ENCODE measurements around the gene ZNF705A.
"Not testable (repeated sequence)": the region's sequence is repeated elsewhere in the genome, so short reads cannot be mapped to it uniquely, and the experiment has no call there.

Gene ZNF705A

DNA sequence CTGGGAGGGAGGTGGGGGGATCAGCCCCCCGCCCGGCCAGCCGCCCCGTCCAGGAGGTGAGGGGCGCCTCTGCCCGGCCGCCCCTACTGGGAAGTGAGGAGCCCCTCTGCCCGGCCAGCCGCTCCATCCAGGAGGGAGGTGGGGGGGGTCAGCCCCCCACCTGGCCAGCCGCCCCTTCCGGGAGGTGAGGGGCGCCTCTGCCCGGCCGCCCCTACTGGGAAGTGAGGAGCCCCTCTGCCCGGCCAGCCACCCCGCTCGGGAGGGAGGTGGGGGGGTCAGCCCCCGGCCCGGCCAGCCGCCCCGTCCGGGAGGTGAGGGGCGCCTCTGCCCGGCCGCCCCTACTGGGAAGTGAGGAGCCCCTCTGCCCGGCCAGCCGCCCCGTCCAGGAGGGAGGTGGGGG, 27.4 kb downstream of the ZNF705A start:
- not testable (repeated sequence) for DNase-seq (ENCODE audit: low read depth in 2 of 2)

DNA sequence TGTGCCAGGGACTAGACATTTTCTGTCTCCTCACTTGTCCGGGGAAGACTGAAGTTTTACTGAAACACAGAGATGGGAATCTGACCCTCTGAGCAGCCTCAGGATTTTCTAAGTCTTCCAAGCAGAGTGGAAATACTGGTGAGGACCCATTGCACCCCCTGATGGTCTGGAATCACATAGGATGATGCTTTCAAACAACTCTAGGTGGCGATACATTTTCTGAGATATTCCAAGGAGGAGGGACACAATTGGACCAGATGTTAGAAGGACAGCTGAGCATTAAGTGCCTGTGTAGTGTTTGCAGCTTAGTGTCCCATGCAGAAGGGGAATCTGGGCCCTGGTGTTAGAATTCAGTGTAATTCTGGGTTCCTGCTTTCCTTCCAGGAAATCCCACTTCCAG, 31.3 kb downstream of the ZNF705A start:
- not testable (repeated sequence) for DNase-seq (ENCODE audit: low read depth in 2 of 2)

DNA sequence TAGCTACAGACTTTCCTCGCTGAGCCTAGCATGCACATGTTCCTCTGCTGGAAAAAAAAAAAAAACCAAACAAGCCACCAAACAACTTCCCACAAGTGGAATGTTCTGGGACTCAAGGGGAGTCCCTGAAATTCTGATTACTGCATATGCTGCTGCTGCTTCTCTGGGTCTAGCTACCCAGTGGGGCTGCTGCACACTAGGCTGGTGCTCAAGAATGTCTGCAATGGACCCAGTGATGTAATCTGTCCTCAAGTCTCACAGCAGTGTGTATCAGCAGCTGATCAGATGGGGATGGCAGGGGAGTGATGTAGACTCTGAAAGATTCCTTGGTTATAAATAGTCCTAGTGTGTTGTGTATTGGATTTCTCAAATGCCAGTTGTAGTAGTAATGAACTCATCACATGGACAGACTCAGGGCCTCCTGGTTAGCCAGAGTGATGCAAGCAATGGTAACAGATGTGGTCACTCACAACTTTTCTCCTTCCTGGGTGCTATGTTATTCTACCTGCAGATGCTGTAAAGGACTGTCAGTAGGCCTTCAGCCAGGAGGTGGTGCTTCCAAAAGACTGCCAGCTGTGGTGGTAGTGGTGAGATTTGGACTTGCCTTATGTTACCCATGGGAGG, 41.0 kb downstream of the ZNF705A start:
- not testable (repeated sequence) for DNase-seq (ENCODE audit: low read depth in 2 of 2)

DNA sequence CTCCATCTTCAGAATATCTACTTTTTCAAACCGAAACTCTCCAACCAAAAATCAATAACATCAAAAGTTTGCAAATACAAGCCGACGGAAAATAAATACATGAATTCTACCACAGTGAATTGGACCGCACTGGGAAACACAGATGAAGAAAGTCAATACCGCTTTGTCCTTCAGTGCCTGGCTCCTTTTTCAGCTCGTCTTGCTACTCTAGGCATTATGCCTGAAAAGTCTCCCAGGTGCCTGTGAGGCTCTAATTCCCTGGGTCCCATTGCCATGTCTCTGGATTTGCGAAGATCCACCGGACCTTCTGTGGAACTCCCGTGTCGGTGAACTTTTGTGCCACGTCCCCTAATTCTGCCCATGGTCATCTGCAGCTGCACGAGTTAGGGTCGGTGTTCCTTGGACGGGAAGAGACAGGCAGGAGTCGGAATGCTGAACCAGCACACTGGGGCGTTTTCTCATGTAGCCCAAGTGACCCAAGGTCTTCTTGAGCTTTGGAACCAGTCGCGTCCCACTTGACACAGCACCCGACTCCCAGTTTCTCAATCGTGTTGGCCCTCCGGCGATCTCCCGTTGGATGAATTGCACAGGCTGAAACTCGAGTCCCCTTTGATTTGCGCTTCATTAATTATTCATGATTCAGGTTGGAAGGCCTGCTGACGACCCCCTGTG, 62.0 kb downstream of the ZNF705A start:
- not testable (repeated sequence) for DNase-seq (ENCODE audit: low read depth in 2 of 2)

DNA sequence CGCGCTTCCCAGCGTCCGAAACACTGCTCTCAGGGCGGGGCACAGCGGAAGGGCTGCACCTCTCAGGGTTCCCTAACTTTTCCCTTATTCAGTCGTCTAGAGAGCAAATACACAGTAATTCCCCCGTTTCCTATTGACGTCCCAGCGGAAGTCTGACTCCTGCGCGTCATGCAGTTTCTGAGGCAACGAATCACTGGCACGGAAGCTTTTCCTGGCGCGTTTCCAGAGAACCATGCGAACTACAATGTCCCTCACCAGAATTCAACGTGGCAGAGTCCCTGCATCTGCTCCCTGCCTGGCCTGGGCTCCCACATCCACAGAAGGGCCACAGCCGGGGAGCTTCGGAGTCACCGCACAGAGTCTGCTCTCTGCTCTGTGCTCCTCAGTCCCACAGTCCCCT, 64.6 kb downstream of the ZNF705A start:
- not testable (repeated sequence) for DNase-seq (ENCODE audit: low read depth in 2 of 2)

DNA sequence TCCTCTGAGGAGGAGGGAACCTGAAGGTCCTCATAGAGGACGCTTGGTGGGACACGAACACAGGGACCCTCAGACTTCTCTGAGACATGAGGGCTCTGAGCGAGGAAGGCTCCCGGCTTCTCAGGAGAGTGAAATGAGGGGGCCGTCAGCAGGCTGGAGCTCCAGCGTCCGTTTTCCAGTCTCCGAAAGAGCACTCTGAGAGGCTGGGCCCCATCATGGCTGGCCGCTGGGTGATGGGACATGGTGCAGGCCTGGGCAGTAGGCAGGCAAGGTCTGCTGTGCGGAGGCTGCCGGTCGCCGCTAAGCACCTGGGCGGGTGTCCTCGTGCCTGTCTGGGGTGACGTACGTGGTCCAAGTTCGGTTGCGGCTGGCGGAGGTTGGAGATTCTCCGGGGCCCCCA, 65.0 kb downstream of the ZNF705A start:
- DNase-seq (ENCODE audit: low read depth in 2 of 2): not testable (repeated sequence)

DNA sequence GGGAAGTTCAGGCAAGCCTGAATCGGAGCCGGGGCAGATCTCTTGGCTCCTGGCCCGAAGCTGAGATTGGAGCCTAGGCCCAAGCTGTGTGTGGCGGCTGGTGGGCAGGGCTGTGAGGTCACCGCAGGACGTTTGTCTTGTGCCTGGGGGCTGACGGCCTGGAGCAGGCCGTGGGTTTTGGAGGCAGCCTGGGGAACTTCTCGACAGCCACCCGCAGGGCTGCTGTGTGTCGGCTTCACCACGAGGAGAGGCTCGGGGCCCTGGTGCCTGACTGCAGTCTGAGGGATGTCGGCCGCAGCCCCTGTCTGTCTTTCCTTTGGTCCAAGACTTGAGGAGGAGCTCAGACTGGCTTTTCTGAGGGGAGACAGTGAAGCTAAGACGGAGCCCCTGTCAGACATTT, 65.5 kb downstream of the ZNF705A start:
- not testable (repeated sequence) for DNase-seq (ENCODE audit: low read depth in 2 of 2)

DNA sequence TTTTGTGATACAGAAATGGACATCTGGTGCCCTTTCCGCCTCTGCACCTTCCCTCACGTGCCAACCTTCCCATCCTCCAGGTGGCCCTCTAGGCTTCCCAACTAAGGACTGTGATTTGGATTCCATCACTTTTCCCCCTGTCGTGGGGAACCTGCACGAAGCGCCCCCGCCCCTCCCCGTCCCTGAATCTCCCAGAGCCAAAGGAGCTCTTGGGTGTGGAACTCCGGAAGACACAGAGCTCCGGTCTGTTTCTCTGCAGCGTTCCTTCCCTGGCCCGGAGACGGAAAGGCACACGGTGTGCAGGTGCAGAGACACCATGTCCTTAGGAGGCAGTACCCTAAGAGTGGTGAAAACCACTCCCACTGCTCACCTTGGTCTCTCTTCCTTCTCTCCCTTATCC, 66.8 kb downstream of the ZNF705A start:
- not testable (repeated sequence) for DNase-seq (ENCODE audit: low read depth in 2 of 2)

DNA sequence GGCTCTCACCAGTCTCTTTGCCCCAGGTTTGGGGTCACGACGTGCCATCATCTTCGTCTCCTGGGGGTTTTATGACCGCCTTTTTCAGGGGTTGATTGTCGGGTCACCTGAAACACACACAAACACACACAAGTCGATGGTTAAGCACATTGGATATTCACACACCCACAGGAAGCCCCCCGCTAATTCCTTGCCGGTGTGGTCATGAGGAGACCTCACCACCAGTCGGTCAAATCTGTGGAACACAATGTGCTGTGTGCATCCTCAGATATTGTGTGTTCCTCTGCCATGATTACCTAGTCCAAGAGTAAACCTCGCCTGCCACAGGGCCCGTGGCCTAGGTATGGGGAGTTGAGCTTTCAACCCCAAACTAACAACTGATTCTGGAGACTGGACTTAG, 68.0 kb downstream of the ZNF705A start:
- not testable (repeated sequence) for DNase-seq (ENCODE audit: low read depth in 2 of 2)

DNA sequence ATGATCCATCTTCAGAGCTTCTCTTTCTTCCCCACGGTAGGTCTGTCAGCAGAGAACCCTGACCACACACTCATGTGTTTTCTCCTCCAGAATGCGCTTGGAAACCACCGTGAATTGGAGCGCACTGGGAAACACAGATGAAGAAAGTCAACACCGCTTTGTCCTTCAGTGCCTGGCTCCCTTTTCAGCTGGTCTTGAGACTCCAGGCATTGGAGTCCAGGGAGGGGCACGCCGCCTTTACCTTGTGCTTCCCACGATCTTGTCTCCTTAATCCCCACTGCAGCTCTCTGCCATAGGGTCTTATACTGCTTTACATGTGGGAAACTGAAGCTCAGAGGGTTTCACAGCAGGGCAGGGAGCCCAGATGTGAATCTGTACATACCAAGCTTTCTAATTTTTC, 69.5 kb downstream of the ZNF705A start:
- DNase-seq (ENCODE audit: low read depth in 2 of 2): no peak

DNA sequence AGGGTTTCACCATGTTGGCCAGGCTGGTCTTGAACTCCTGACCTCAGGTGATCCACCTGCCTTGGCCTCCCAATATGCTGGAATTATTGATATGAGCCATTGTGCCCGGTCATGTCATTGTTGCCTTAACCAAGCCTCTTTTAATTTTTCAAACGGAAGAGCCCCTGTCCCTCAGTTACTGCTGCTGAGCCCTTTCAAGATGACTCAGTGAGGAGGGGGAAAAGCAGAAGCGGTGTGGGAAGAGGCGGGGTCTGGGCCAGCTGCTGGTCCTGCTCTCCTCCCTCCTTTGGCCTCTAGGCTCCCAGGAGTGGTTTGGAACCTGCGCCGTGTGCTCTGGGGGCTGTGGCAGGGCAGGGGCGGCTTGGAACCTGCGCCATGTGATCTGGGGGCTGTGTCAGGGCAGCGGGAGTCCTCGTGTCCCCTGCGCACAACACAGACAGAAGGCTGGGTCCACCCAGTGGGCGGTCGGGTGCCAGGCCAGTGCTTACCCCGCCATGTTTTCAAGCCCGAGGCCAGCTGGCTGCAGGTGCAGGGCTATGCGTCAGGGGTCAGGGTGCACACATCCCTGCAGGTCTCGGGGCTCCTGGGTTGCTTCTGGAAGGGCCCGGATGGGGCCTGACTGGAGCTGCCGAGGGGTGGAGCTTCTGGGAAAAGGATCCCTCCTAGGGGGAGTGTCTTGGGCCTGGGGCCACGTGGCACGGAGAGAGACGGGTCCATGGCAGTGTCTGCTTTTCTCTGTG, 70.3 kb downstream of the ZNF705A start, which contains the start of gene FAM90A1:
Gene FAM90A1, minus strand, starts transcription at position 627 of the 740 bp plus-strand sequence. CDS start 2,786 bp downstream, outside the sequence.
- not testable (repeated sequence) for DNase-seq (ENCODE audit: low read depth in 2 of 2)

DNA sequence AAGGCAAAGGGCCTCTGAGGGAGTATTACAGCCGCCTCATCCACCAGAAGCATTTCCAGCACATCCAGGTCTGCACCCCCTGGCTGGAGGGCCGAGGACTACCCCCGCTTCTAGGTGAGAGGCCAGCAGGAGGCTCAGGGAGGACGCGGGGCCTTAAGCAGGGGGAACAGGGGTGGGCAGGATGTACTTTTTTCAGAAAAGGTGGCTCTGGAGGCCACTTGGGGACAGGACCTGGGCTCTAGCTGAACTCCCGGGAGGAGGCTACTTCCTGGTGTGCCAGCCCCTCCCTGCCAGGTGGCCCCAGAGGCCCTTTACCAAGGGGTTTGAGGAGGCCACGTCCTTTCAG, 70.9 kb downstream of the ZNF705A start:
- not testable (repeated sequence) for DNase-seq (ENCODE audit: low read depth in 2 of 2)

DNA sequence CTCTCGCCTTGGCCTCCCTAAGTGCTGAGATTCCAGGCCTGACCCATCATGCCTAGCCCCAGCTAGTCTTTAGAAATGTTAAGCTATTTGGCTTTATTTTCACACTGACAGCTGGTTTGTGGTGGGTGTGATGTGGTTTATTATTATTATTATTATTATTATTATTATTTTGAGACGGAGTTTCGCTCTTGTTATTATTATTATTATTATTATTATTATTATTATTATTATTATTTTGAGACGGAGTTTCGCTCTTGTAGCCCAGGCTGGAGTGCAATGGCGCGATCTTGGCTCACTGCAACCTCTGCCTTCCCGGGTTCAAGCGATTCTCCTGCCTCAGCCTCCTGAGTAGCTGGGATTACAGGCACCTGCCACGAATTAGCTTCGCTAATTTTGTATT, 71.8 kb downstream of the ZNF705A start:
- DNase-seq (ENCODE audit: low read depth in 2 of 2): not testable (repeated sequence)

DNA sequence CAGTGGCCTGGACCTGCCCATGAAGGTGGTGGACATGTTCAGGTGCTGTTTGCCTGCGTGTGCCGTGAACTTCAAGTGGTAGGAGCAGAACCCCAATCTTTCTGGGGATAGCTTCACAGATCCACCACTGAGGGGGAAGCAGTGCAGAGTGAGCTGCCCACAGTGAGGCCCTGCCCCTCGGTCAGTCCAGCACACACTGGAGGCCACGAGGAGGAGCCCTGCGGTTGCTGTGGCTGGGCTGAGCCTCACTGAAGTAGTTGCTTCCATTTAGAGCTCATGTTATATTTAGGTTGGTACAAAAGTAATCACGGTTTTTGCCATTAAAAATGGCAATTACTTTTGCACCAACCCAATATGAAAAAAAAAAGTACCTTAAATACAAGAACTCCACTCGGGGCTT, 72.7 kb downstream of the ZNF705A start:
- DNase-seq (ENCODE audit: low read depth in 2 of 2): not testable (repeated sequence)

Measured in stimulated activated CD8-positive, alpha-beta memory T cell treated with anti-CD3 and anti-CD28 coated beads, Interleukin-2, amount 100 ng/mL, for 48 hours (primary cell).